Ishikawa (cell line): ENCODE results near the gene PIK3C2B.

Experiments used
- CEBPB ChIP-seq: IDR thresholded peaks from 2 replicates; pipeline ENCODE4 v1.6.1; 2012
- CREB1 ChIP-seq: IDR thresholded peaks from 2 replicates; pipeline ENCODE4 v1.6.1; 2012; ENCODE audit warnings: low read depth
- EGR1 ChIP-seq: IDR thresholded peaks from 2 replicates; pipeline ENCODE4 v1.6.1; 2012
- EP300 ChIP-seq: IDR thresholded peaks from 2 replicates; pipeline ENCODE4 v1.6.1; 2012; ENCODE audit warnings: borderline replicate concordance
- FOXM1 ChIP-seq: IDR thresholded peaks from 2 replicates; pipeline ENCODE4 v1.6.1; 2012; ENCODE audit warnings: low read depth, borderline replicate concordance
- MAX ChIP-seq: IDR thresholded peaks from 2 replicates; pipeline ENCODE4 v1.6.1; 2012
- NFIC ChIP-seq: IDR thresholded peaks from 2 replicates; pipeline ENCODE4 v1.6.1; 2012
- RAD21 ChIP-seq: IDR thresholded peaks from 2 replicates; pipeline ENCODE4 v1.6.1; 2012; ENCODE audit warnings: low read depth
- REST ChIP-seq: IDR thresholded peaks from 2 replicates; pipeline ENCODE4 v1.6.1; 2012; ENCODE audit warnings: low read depth, mild to moderate bottlenecking
- TAF1 ChIP-seq: IDR thresholded peaks from 2 replicates; pipeline ENCODE4 v1.6.1; 2012; ENCODE audit warnings: low read depth, mild to moderate bottlenecking
- TCF12 ChIP-seq: IDR thresholded peaks from 2 replicates; pipeline ENCODE4 v1.6.1; 2012; ENCODE audit warnings: low read depth
- TEAD4 ChIP-seq: IDR thresholded peaks from 2 replicates; pipeline ENCODE4 v1.6.1; 2012
- YY1 ChIP-seq: IDR thresholded peaks from 2 replicates; pipeline ENCODE4 v1.6.1; 2012; ENCODE audit warnings: low read depth
- ZBTB7A ChIP-seq: IDR thresholded peaks from 2 replicates; pipeline ENCODE4 v1.6.1; 2012; ENCODE audit warnings: low read depth
- TF ChIP-seq, protein P1 (sequence below): IDR thresholded peaks from 2 replicates; pipeline ENCODE4 v1.6.1; 2012

Gene PIK3C2B

DNA sequence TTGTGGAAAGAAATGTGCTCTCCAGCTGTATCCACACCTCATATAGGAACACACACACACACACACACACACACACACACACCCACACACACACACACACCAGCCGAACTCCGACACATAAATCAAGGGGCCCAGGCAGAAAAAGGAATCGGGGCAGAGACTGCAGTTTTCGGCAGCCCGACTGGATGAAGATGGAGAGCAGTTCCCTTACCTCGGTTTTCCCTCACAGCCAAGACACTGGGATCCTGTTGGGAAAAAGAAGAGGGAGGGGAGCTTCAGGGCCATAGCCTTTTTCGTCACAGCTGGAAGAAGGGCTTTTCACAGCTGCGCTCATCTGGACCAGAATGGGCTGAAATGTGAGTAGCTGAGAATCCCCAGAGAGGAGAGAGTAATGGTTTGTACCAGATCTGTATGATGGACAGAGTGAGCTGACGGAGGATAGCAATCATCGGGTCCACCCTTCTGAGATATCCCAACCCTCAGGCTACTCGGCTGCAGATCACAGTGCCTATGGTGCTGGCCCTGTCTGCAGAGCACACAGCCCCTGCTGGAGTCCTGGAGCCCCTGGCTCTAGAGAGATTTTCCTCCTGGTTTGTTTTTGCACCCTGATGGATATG is 37.7 kb downstream of the PIK3C2B start:
- TF ChIP-seq EGR1 (no peak), MAX (no peak), TAF1 (no peak), RAD21 (no peak), EP300 (no peak), FOXM1 (no peak), NFIC (no peak), CREB1 (no peak), REST (no peak), TEAD4 (no peak)

DNA sequence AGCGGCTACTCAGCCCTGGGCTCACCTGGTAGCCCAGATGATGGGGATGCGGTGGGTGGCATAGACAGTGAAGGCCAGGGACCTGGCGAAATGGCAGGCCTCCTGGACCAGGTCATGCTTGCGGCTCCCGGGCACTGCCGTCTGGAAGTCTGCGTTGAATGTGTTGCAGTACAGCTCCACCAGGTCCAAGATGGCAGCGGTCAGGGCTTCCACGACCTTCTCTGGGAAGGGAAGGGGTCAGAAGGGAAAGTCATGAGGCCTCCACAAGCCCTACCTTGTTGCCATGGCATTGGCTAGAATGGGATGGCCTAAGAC is 38.8 kb downstream of the PIK3C2B start:
- no peak for TF ChIP-seq EP300
- no peak for TF ChIP-seq CREB1
- TF ChIP-seq ZBTB7A: no peak
- TF ChIP-seq, protein P1, sequence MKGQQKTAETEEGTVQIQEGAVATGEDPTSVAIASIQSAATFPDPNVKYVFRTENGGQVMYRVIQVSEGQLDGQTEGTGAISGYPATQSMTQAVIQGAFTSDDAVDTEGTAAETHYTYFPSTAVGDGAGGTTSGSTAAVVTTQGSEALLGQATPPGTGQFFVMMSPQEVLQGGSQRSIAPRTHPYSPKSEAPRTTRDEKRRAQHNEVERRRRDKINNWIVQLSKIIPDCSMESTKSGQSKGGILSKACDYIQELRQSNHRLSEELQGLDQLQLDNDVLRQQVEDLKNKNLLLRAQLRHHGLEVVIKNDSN: no peak
- TF ChIP-seq TEAD4: no peak
- no peak for TF ChIP-seq CEBPB
- no peak for TF ChIP-seq NFIC
- TF ChIP-seq MAX: no peak
- no peak for TF ChIP-seq FOXM1
- TF ChIP-seq REST: no peak
- TF ChIP-seq YY1: no peak
- TF ChIP-seq TAF1: no peak
- TF ChIP-seq RAD21: no peak

GRCh38 chr1:204455063-204455830 is 39.4 kb downstream of the PIK3C2B start:
- TF ChIP-seq CEBPB (no peak), YY1 (no peak), RAD21 (no peak), NFIC (no peak), TCF12 (no peak), TAF1 (no peak), REST (no peak), EP300 (no peak), CREB1 (no peak), EGR1 (no peak)
- TF ChIP-seq, protein P1: no peak

DNA sequence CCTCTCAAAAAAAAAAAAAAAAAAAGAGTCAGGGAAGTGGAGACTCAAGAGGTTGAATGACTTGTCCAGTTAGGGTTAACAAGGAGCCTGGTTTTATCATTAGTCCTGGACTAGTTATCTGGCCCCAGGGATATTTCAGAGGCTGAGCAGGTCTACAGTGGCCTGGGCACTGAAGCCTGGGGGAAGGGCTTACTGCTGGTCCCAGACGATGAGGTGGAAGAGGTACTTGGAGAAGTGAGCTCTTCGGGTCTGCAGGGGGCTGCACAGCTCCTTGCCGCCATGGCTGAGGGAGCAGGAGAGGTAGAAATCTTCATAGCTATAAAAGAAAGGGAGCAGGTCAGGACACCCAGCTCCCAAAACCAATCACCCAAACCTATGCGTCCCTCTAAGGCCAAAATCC is 40.1 kb downstream of the PIK3C2B start:
- TF ChIP-seq TAF1 (no peak), CEBPB (no peak), ZBTB7A (no peak)
